Measurements from ENCODE around the gene METTL25B. TPM values are rescaled to one million over a fixed set of nuclear protein-coding genes. Genes with fewer than 3 reads are reported as not detected.

Gene METTL25B
- total and polyA plus RNA-seq, 2 of the 13 experiments (the other 11 are each of a cell fraction or from before 2014, with no cell fraction given), result 11.9 to 24.0 TPM

GRCh38 chr1:156767101-156767878 lies 39.0 kb downstream of the METTL25B start, which contains the start of gene PRCC (continued):
- TF ChIP-seq, protein P1, sequence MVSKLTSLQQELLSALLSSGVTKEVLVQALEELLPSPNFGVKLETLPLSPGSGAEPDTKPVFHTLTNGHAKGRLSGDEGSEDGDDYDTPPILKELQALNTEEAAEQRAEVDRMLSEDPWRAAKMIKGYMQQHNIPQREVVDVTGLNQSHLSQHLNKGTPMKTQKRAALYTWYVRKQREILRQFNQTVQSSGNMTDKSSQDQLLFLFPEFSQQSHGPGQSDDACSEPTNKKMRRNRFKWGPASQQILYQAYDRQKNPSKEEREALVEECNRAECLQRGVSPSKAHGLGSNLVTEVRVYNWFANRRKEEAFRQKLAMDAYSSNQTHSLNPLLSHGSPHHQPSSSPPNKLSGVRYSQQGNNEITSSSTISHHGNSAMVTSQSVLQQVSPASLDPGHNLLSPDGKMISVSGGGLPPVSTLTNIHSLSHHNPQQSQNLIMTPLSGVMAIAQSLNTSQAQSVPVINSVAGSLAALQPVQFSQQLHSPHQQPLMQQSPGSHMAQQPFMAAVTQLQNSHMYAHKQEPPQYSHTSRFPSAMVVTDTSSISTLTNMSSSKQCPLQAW (CRISPR knock-in tag; IDR thresholded peaks at IDR 0.05), result peak; percentile 72
- peak; percentile 79; the same call in 1 of the 2 replicates for TF ChIP-seq ZNF552 (CRISPR knock-in tag; IDR thresholded peaks at IDR 0.05; ENCODE audit: borderline replicate concordance)
- TF ChIP-seq, protein P2, sequence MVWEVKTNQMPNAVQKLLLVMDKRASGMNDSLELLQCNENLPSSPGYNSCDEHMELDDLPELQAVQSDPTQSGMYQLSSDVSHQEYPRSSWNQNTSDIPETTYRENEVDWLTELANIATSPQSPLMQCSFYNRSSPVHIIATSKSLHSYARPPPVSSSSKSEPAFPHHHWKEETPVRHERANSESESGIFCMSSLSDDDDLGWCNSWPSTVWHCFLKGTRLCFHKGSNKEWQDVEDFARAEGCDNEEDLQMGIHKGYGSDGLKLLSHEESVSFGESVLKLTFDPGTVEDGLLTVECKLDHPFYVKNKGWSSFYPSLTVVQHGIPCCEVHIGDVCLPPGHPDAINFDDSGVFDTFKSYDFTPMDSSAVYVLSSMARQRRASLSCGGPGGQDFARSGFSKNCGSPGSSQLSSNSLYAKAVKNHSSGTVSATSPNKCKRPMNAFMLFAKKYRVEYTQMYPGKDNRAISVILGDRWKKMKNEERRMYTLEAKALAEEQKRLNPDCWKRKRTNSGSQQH (CRISPR knock-in tag; IDR thresholded peaks at IDR 0.05; ENCODE audit: low read depth), result peak; percentile 49; the same call in 1 of the 2 replicates
- TF ChIP-seq MTF2 (CRISPR knock-in tag; IDR thresholded peaks at IDR 0.05; ENCODE audit: borderline replicate concordance), result no peak
- no peak for TF ChIP-seq RFX1 (IDR thresholded peaks at IDR 0.05)
- TF ChIP-seq ZFYVE20 (CRISPR knock-in tag; IDR thresholded peaks at IDR 0.05; ENCODE audit: borderline replicate concordance, low read depth), result no peak
- no peak for TF ChIP-seq ZFP82 (CRISPR knock-in tag; IDR thresholded peaks at IDR 0.05; ENCODE audit: borderline replicate concordance)
- TF ChIP-seq ZNF709 (CRISPR knock-in tag; IDR thresholded peaks at IDR 0.05), result peak; percentile 40; the same call in 1 of the 2 replicates
- TF ChIP-seq ZNF468 (CRISPR knock-in tag; IDR thresholded peaks at IDR 0.05), result no peak
- TF ChIP-seq, protein P3, sequence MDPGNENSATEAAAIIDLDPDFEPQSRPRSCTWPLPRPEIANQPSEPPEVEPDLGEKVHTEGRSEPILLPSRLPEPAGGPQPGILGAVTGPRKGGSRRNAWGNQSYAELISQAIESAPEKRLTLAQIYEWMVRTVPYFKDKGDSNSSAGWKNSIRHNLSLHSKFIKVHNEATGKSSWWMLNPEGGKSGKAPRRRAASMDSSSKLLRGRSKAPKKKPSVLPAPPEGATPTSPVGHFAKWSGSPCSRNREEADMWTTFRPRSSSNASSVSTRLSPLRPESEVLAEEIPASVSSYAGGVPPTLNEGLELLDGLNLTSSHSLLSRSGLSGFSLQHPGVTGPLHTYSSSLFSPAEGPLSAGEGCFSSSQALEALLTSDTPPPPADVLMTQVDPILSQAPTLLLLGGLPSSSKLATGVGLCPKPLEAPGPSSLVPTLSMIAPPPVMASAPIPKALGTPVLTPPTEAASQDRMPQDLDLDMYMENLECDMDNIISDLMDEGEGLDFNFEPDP (CRISPR knock-in tag; conservative IDR thresholded peaks at IDR 0.05), result no peak
- TF ChIP-seq ZNF788 (CRISPR knock-in tag; IDR thresholded peaks at IDR 0.05; ENCODE audit: borderline replicate concordance), result peak; percentile 55; the same call in 1 of the 2 replicates
- TF ChIP-seq, protein P4, sequence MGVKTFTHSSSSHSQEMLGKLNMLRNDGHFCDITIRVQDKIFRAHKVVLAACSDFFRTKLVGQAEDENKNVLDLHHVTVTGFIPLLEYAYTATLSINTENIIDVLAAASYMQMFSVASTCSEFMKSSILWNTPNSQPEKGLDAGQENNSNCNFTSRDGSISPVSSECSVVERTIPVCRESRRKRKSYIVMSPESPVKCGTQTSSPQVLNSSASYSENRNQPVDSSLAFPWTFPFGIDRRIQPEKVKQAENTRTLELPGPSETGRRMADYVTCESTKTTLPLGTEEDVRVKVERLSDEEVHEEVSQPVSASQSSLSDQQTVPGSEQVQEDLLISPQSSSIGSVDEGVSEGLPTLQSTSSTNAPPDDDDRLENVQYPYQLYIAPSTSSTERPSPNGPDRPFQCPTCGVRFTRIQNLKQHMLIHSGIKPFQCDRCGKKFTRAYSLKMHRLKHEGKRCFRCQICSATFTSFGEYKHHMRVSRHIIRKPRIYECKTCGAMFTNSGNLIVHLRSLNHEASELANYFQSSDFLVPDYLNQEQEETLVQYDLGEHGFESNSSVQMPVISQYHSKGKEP (CRISPR knock-in tag; IDR thresholded peaks at IDR 0.05), result no peak
- TF ChIP-seq MAFF (IDR thresholded peaks at IDR 0.05; ENCODE audit: low read depth, low read length), result peak; percentile 11; the same call in 1 of the 2 replicates
- 0 out of 2 replicates have a peak, but pooled peaks have one; percentile 47 for TF ChIP-seq ZSCAN25 (CRISPR knock-in tag; IDR thresholded peaks at IDR 0.05)
- TF ChIP-seq RBM39 (IDR thresholded peaks at IDR 0.05; ENCODE audit: low read depth, low read length, poor library complexity, severe bottlenecking), result peak; percentile 88
- TF ChIP-seq ZBTB39 (CRISPR knock-in tag; IDR thresholded peaks at IDR 0.05), result 0 out of 2 replicates have a peak, but pooled peaks have one; percentile 40
- TF ChIP-seq ZBTB1 (CRISPR knock-in tag; IDR thresholded peaks at IDR 0.05; ENCODE audit: borderline replicate concordance), result no peak
- no peak for TF ChIP-seq ZNF615 (CRISPR knock-in tag; IDR thresholded peaks at IDR 0.05; ENCODE audit: borderline replicate concordance)

All from HepG2 (cell line).